SK-N-SH (cell line): Measurements from ENCODE around the gene AAMP.

Source experiments
- CTCF ChIP-seq: fragments of 200-600 bp; sonication (generic); IDR thresholded peaks from 2 replicates; pipeline ENCODE4 v1.6.1; 2017; ENCODE audit warnings: antibody characterized with exemption, mild to moderate bottlenecking, moderate library complexity
- EP300 ChIP-seq, 2 experiments: IDR thresholded peaks; 2 replicates each; pipeline versions ENCODE4 v1.4.0 to v1.6.1; 2012; ENCODE audit warnings: borderline replicate concordance in 1 of 2, low read depth in 1 of 2, low read length in 1 of 2
- JUND ChIP-seq: IDR thresholded peaks from 2 replicates; pipeline ENCODE4 v1.4.0; 2012
- SMC3 ChIP-seq: IDR thresholded peaks from 2 replicates; pipeline ENCODE4 v1.6.1; 2012; ENCODE audit warnings: low read depth, low read length, improper control_type of control experiment
- ZBTB33 ChIP-seq: IDR thresholded peaks from 2 replicates; pipeline ENCODE4 v1.4.0; 2012; ENCODE audit warnings: low read depth, borderline replicate concordance

GRCh38 chr2:218310853-218311540 is 41.1 kb upstream of the AAMP start:
- TF ChIP-seq CTCF (no peak), ZBTB33 (no peak), EP300 (IDR thresholded peaks at IDR 0.05; ENCODE audit: borderline replicate concordance in 1 of 2, low read depth in 1 of 2, low read length in 1 of 2) (no peak), SMC3 (no peak), JUND (no peak)
